Cerebellar cortex (tissue), 1 donor: ENCODE results near the gene POLR3K.
A peak's percentile ranks its signal among the peaks of the same experiment; 100 is the strongest.

Experiments used
- DNase-seq: peaks from one replicate; pipeline ENCODE4 v3.0.0-alpha.2; 2015; ENCODE audit warnings: low spot score

The POLR3K gene

DNA sequence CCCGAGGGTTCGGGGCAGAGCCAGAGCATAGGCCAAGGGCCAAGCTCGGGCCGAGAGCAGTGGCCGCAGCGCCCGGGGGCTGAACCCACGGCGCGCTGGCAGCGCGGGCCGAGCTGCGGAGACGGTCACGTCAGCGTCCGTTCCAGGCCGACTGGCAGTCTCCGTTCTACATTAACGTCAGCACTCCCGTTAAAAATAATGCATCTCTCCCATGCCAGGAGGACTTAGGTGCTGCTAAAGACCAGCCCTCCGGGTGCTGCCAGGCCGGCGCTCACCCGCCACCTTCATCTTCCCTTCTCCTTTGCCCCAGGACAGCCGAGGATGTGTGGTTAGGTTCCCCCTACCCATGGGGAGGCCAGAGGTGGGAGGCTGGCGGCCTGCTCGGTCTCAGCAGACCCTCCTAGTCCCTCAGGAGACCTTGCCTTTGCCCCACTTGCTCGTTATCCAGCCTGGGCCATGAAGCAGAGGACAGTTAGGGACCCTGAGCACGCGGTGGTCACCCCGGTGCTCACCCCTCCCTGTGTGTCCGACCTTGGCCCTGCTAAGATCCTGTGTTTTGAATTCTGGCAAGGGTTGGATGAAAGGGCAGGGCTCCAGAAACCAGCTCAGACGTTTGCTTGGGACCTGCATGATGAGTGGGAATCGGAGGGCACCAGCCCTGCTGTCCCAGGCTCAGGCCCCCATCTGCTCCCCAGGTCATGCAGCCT lies 25.2 kb upstream of the POLR3K start:
- DNase-seq = peak; percentile 58

DNA sequence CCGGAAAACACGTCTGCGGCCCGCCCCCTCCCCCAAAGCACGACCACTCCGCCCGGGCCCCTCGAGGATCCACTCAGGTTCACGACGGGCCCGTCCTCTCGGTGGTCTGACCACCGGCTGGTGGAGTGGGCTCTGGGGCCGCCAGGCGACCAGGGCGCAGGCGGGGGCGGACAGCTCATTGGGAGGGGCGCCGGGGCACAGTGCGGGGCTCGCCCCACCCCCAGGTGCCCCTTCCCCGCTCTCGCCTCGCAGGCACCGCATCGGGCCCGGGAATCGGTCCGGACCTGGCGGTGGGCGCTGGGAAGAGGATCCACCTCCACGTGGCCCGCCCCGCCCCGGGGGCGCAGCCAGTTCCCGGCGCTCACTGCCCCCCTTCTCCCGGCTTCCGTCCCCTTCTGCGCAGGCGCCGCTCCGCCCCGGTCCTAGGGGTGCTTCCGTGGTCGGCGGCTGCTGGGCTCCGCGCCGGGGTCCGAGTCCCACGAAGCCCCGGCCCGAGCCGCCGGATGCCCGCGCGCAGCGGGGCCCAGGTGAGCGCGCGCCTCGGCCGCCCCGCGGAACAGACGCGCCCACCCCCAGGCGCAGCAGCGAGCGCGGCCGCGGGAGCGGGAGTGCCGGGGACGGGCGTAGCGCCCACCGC lies 24.5 kb upstream of the POLR3K start, which contains the start of gene MPG:
TSS of gene MPG (plus strand) at position 419 of the 637 bp plus-strand sequence. CDS start at position 504, 85 bp downstream.
- DNase-seq = peak; percentile 75

- DNase-seq = peak; percentile 25
Measured at GRCh38 chr16:77273-77806, 23.9 kb upstream of the POLR3K start.

GRCh38 chr16:76535-77272 lies 23.3 kb upstream of the POLR3K start:
- peak; percentile 26 for DNase-seq

GRCh38 chr16:75580-76501 lies 22.4 kb upstream of the POLR3K start:
- DNase-seq = peak; percentile 71

DNA sequence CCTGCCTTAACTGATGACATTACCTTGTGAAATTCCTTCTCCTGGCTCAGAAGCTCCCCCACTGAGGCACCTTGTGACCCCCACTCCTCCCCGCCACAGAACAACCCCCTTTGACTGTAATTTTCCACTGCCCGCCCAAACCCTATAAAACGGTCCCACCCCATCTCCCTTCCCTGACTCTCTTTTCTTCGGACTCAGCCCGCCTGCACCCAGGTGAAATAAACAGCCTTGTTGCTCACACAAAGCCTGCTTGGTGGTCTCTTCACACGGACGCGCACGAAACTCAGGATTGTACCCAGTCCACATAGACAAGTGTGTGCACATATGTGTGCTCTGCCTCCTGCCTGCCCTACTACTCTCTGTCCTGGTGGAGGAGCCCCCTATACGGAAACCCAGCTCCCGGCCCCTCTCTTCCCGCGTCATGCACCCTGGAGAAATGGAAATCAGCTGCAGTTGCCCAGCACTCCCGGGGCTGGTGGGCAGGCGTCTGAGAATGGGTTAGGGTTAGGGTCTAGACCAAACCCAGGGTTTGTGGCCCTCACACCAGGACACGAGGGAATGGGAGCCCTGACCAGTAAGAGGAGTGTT lies 21.4 kb upstream of the POLR3K start:
- peak; percentile 40 for DNase-seq

DNA sequence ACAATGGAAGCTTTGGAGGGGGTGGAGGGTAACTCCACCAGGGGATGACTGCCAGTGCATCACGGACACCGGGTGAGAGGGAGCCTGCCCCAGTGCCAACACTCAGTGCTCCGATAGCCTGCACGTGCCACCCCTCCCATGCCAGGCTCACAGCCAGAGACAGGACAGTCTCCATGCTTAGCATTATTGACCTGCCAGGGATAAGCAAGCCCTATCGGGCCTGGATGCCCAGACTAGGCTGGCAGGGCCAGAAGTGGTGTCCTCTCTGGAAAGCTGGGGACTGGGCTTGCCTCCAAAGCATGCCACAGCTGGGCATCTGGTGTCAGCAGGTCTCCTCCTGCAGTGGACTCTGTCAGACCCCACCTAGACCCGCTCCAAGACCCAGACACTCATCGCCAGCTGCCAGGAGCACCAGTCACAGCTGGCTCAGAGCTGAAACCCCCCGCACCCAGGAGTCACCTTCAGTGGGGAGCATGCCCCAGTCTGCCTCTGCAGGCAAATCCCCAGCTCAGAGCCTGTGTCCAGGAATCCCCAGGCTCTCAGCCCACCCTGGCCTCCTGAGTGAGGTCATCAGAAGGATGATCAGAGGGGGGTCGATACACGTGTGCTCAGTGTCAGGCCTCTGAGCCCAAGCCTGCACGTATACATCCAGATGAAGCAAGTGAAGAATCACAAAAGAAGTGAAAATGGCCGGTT lies 20.8 kb upstream of the POLR3K start:
- DNase-seq = no peak

DNA sequence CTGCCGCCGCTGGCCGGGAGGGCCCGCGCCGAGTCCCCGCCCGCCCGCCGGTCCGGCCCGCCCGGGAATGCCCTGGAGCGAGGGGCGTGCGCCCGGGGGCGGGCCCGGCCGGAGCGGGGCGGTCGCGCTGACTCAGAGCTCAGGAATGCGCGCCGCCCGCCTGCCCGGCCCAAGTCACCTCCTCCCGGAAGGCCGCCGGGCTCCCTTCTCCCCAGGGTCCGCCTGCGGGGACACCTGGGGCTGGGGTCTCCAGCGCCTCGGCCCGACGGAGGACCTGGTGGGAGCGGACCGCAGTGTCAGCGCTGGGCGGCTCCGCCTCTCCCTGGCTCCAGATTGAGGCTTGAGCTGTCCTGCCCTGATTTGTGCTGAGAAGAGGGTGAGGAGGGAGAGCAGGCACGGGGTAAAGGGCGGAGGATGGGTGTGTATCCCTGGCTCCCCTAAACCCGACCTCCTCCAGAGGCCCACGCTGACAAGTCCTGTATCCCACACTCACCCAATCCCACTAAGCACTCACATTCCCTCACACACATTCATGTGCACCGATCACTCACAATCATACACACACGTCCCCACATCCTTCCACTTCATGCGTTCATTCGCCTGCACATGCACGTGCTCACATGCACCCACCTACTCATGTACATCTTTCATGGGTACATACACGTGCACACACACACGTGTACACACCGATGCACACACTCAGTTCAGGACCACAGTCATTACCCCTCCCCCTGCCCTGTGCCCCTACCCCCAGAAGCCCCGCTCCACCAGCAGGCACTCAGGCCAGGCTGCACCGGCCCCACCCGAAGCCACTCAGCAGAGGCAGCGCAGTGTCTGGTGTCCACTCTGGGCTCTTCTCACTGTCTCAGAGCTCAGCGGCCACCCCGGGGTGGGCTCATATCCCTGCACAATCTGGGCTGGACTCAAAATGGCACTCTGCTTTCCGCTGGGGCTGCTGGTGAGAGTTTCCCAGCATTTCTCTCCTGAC lies 19.4 kb upstream of the POLR3K start, which contains the start of gene RHBDF1:
TSS of gene RHBDF1 (minus strand) at position 71 of the 988 bp plus-strand sequence. CDS start 7,616 bp downstream, outside the sequence.
- DNase-seq = no peak

GRCh38 chr16:71540-72401 lies 18.4 kb upstream of the POLR3K start:
- DNase-seq = peak; percentile 75

DNA sequence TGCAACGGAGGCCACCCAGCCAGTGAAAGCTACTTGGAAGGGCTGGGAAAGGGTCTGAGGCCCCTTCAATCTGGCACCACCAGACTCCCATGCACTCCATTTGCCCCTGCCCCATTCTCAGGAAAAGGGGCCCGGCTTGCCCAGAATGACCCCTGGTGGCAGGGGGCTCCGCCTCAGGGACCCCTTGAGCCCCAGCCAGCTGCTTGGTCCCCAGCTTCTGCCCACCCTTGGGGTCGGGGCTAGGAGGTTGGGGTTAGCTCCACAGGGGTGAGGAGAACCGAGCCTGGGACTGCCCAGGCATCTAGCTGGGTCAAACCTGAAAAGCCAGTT lies 17.8 kb upstream of the POLR3K start:
- DNase-seq = no peak

DNA sequence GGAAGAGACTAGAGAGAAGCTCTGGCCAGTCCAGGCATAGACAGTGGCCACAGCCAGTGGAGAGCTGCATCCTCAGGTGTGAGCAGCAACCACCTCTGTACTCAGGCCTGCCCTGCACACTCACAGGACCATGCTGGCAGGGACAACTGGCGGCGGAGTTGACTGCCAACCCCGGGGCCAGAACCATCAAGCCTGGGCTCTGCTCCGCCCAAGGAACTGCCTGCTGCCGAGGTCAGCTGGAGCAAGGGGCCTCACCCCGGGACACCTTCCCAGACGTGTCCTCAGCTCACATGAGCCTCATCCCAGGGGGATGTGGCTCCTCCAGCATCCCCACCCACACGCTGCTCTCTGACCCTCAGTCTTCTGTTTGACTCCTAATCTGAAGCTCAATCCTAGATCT lies 15.8 kb upstream of the POLR3K start:
- no peak for DNase-seq

DNA sequence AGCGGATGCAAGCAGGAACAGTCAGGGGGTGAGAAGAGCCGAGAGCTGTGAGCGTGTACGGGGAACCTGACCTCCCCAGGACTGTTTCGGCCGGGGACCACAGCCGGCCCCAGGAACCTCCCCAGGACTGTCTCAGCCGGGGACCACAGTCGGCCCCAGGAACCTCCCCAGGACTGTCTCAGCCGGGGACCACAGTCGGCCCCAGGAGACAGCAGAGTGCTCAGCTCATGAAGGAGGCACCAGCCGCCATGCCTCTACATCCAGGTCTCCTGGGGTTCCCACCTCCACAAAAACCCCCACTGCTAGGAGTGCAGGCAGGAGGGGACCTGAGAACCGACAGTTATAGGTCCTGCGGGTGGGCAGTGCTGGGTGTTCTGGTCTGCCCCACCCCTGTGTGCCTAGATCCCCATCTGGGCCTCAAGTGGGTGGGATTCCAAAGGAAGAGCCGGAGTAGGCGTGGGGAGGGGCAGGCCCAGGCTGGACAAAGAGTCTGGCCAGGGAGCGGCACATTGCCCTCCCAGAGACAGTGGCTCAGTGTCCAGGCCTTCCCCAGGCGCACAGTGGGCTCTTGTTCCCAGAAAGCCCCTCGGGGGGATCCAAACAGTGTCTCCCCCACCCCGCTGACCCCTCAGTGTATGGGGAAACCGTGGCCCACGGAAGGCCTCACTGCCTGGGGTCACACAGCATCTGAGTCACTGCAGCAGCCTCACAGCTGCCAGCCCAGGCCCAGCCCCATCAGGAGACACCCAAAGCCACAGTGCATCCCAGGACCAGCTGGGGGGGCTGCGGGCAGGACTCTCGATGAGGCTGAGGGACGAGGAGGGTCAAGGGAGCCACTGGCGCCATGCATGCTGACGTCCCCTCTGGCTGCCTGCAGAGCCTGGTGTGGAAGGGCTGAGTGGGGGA lies 14.7 kb upstream of the POLR3K start:
- DNase-seq = no peak

GRCh38 chr16:67183-67791 lies 13.9 kb upstream of the POLR3K start:
- DNase-seq = peak; percentile 84

- DNase-seq = peak; percentile 34
Measured at GRCh38 chr16:66309-67182, 13.1 kb upstream of the POLR3K start.

DNA sequence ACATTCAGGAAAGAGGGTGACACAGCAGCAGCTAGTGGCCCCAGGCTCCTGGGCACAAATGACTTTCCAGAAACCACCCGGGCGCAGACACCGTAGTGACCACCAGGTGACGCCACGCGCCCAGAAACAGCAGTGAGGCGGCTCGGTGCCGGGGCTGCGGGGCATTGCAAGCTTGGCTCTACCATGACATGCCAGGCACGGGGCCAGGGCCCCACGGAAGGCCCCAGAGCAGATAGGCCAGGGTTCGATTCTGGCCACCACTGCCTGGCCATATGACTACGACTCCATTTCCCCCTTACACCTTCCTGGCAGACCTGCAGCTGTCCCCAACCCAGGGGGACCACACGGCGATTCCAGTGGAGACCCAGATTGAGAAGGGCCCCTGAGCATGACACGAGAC lies 12.3 kb upstream of the POLR3K start:
- DNase-seq = peak; percentile 78

GRCh38 chr16:64914-65255 lies 11.5 kb upstream of the POLR3K start:
- DNase-seq = no peak
